GM19452 (cell line): ENCODE data around the gene ITM2A.

Source experiments
- ATAC-seq: cut with Tn5 transposase; IDR thresholded peaks from one replicate; pipeline ENCODE4 v1.9.1; 2021; ENCODE audit not compliant: unreplicated experiment

Gene ITM2A

DNA sequence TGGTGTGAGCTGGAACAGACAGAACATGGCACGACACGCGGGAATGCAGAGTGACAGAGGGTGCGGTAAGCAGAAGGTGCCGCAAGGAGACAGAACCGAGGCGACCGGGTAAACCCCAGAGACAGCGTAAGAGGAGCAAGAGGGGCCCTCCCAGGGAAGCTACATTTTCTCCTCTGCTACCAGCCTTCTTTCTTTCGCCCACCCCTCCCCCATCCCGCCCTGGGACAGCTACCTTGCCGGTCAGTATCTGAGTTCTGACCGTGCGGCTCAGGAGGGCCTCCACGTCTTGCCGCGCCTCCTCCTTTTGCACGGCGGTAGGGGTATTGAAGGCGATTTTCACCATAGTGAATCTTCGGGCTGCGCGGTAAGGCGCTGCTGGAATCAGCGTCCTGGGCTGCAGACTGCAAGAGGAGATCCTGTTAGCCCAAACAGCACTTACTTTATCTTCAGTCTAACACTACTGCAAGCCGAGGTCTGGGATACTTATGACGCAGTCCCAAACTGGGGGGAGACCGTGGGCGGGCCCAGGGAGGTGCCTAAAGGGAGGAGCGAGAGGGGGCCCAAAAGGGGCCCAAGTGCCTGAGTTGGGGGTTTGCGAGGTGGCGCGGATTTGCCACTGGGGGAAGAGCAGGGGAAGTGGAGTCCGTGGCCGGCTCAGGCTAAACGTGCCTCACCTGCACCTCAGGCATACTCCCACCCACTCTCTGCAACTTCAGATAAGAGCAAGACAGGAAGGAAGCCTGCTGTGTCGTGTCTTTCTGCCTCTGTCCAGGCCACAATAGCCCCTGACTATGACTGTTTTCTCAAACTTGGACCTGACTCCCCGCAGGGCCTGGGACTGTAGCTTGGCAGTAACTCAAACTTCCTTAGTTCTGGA lies at the start of gene ITM2A:
TSS of gene ITM2A (minus strand) at position 462 of the 877 bp plus-strand sequence. CDS start at position 343, 119 bp downstream.
- peak; percentile 69 for ATAC-seq

DNA sequence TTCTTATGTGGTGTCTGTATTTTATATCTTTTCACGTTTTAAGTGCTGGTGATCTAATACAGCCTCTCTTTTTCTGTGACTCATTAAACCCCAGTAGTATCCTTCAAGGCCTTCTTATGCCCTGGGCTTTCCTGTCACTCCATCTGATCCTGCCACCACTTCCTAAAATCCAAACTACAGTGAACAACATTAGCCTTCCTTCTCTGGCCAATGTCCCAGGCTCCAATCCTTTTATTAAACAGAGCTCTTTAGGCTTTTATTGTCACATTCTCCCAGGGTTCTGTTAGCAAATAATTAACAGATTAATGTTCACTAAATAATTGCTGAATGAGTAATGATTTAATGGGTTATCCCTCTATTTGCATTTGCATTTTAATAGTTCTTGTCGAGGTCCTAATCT lies 47.9 kb upstream of the ITM2A start:
- ATAC-seq = no peak

DNA sequence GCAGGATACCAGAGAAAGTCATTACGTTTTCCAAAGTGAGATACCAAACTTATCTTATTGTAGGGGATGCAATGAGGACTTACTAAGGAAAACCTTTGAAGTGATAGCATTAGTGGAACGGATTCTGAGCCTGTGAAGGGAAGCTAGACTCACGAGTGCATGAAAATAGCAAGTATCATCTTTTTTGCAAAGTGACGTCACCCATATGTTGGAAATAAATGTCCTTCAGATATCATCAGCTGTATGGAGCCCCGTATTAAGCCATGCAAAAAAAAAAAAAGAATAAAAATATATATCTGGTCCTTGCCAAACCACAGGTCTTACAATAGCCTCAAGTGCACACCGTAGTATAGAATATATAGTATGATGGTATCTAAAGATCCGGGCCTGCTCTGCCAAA lies 46.8 kb upstream of the ITM2A start:
- no peak for ATAC-seq

DNA sequence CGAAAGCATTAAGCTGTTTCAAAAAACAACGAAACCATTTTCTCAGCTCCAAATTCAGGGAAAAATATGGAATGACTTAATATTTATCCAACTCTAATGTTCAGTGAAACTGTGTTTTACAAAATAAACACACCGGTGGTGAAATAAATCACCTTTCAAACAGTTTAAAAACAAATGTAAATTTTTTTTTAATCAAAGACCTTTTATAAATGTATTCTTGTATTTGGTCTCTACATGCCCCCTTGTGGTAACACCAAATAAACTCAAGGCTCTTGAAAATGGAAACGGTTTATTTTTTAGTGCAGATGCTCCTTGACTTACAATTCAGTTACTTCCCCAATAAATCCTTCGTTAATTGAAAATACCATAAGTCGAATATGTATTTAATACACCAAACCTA lies 45.8 kb upstream of the ITM2A start:
- ATAC-seq = no peak

DNA sequence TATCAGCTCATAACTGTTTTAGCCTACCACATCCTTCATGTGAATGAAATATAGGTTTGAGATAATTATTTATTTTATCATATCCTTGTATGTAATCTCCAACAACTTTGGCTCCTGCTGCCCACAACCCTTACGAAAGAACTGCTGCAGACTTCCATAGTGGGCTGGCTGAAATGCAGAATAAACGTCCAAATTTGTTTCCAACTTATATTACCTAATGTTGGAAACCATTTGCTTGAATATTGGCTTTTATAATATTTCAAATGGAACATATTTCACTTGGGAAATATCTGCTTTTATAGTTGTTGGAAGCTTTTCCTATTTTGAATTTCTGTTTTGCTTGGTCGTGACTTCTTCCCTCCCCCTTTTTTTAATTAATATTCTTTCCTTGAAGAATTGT lies 45.0 kb upstream of the ITM2A start:
- no peak for ATAC-seq

DNA sequence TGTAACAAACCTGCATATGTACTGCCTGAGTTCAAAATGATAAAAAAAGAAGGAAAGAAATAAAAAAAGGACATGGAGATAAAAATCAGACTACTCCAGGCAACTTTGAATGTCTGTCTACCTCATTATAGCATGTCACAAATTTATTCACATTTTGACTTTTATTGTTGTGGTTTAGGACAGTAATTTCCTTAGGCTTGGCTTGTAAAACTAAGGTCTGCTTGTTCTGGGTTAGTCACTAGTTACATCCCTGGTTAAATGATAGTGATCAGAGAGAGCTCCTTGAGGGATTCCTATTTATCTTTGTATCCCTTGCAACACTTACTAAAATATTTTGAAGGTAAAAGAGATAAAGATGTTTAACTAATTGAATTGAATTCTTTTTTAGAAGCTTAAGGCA lies 42.5 kb upstream of the ITM2A start:
- ATAC-seq = no peak

DNA sequence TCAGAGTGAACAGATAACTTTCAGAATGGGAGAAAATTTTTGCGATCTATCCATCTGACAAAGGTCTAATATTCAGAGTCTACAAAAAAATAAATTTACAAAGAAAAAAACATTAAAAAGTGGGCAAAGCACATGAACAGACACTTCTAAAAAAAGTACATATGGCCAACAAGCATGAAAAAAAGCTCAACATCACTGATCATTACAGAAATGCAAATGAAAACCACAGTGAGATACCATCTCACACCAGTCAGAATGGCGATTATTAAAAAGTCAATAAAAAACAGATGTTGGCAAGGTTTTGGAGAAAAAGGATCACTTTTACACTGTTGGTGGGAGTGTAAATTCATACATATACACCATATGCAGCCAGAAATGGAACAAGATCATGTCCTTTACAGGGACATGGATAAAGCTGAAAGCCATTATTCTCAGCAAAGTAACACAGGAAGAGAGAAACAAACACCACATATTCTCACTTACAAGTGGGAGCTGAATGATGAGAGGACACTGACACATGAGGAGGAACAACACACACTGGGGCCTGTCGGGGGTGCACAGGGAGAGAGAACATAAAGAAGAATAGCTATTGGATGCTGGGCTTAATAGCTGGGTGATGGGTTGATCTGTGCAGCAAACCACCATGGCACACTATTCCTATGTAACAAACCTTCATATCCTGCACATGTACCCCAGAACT lies 41.6 kb upstream of the ITM2A start:
- no peak for ATAC-seq

DNA sequence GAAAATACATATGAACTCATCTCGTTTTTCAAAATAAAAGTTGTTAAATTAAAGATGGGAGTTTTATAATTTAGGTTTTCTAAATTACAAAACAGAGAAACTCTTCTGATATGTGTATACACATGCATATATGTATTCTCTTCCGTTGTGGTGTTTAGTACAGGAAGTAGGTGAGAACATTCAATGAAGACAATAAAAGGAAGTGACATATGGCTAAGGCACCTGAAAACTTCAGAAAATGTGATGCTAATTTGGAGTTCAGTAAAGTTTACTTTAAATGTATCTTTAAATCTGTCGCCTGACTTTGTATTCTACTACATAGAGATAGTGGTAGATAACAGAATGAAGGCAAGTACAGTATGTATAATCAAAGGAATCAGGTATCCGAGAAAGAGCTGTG lies 33.5 kb upstream of the ITM2A start:
- no peak for ATAC-seq

DNA sequence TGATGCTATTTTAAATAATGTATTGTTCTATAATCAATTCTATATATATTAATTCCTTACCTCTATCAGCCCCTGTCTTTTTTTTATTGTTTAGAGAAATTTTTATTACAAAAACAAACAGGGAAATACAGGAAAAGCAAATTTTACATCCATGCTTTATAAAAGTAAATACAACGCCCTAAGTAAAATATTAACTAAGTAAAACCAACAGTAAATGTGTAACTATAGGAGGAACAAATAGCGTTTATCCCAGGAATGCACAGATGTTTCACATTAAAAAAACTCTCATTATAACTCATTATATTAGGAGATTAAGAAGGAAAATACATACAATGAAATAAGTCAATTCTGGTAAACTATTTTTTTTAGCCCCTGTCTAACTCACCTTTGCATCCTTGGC lies 8.2 kb upstream of the ITM2A start:
- ATAC-seq = no peak

DNA sequence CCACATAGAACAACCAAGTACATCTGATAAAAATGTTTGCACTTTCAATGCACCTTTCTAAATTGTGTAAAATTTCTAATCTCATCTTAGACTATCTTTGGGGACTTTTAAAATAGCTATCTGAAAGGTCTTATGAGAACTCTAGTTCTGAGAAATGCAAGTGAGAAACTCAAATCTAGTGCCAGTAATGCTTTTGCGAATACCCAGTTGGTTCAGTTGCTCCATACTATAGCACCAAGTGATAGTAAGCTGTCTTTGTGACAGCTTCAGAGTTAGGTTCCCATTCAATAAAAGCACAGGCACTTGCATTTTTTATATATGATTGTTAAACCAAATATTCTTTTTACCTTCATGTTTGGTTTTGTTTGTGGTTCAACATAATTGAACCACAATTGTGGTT lies 4.5 kb upstream of the ITM2A start:
- ATAC-seq = no peak

DNA sequence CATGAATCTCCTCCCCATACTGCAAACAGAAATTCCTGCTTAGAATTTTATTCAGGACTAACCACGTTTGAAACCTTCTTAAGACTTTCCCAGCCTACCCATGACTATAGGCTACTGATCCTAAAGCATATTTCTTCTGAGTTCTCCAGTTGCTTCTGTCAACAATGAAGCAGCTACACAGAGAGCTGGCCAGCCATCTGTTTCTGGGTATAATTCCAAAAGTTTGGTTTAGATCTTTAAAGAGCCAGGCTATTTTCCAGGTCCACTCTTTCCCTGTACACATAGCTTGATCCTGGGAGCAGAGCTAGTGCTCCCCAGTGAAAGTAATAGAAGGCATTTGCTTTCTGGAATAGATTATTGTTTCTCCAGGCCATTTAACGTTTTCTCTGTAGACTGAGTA lies 4.0 kb upstream of the ITM2A start:
- no peak for ATAC-seq

DNA sequence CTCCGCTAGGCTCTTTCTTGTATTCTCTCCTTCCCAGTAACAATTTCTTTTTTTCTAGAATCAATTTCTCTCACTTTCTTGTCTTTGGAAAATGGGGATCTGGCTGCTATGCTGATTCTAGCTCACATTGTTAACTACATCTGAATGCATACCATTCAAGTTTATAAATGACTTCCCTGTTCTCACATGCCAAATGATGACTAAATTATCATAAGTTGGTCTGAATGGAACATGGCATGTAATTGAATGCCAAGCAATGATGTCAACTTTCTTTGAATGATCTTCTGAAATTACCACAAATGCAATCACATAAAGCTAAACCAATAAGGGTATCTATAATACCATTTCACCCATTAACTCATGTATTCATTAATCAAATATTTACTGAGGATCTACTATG lies 2.7 kb upstream of the ITM2A start:
- ATAC-seq = no peak

DNA sequence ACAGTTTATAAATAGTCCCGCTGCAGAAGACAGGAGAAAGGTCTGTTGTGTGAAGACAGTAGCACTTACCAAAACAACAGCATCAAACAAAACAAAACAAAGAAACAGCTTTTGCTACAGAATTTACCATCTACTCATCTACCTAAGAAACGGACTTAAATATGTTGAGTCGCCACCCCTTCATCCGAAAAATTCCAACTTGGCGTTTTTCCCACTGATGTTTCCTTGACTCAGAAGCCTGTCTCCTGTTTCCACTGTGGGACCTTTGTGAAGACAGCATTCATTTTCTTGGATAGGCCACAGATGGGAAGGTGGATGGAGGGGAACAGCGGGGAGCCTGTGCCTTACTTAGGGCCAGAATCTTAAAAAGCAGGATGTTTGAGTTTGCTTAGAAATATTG lies 1.3 kb upstream of the ITM2A start:
- no peak for ATAC-seq

DNA sequence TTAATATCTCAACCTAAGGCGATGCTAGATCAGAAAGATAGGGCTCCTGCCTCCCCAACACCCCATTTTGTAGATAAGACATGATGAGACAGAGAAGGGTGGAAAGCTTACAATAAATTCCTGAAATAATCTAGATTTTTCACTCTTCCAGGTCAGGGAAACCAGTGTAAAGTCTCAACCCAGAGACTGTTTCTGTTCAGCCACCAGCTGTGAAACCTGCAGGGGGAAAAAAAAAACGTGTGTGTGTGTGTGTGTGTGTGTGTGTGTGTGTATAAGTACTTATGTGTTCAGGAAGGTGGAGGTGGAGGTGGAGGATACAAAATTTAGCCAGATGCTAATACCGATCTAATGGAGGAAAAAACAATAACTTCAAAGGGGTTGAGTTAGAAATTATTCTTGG lies 773 bp upstream of the ITM2A start:
- no peak for ATAC-seq

DNA sequence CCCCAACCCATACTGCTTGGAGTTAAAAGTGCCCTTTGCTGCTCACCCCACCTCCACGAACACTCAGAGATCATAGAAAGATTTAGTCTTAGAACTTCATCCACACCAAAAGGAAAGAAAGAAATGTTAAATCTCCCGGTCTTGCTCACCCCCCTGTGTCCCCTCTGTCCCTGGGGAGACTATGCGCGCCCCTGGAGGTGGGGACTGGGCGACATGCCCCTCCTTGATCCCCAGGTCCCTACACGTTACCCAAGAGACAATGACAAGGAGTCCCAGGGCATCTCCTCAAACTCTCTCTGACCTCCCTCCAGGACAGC lies 620 bp downstream of the ITM2A start:
- ATAC-seq = peak; percentile 23

DNA sequence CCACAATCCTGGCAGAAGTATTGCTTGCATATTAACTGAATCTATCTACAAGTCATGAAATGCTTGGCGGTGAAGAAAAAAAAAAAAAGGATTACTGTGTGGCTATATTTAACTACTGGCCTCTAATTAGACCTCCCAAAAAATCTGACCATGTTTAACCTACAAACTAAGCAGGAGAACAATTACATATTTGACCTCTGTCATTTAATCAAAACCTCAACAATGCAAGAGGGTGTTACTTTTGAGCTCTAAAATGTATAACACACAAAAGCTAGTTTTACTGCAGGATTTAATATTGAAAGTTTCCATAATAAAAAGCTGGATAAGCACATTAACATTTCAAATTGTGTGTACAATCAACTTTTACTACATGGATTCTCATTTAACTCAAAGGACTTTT lies 1.5 kb downstream of the ITM2A start:
- ATAC-seq = no peak

DNA sequence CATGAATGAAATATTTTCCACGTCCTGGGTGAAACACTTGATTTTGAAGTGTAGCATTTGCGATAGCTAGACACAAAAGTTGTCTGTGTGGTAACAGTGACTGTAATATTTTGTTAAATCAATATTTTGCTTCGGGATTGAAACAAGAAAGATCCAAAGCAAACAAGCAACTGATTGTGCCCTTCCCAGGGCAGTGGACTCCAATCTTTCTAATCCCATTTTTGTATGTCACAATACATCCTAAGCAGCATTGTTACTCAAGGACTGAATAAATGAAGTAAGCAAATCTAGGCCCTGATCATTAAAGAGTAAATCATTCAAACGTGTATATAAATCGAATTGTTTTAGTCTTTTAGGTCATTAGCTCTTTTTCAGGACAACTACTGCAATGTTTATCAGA lies 2.8 kb downstream of the ITM2A start:
- no peak for ATAC-seq

DNA sequence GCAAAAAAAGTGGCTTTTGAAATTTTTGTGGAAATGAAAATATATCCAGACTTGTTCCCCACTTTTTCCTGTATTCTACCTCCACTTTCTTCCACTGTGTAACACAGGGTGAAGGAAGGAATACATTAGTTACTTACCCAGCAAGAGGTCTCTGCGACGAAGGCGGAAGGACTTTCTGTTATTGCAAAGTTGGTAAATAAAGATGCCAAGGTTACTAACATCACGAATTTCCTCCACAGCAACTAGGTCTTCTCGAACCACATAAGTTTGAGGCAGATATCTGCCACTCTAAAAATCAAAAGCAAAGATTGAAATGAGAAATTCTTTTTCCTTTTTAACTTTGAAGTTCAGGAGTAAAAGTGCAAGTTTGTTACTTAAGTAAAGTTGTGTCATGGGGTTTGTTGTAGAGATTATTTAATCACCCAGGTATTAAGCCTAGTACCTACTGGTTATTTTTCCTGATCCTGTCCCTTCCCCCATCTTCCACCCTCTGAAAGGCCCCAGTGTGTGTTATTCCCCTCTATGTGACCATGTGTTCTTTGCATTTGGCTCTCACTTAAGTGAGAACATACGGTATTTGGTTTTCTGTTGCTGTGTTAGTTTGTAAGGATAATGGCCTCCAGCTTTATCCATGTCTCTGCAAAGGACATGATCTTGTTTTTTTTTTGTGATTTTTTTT lies 5.8 kb downstream of the ITM2A start:
- ATAC-seq = no peak

DNA sequence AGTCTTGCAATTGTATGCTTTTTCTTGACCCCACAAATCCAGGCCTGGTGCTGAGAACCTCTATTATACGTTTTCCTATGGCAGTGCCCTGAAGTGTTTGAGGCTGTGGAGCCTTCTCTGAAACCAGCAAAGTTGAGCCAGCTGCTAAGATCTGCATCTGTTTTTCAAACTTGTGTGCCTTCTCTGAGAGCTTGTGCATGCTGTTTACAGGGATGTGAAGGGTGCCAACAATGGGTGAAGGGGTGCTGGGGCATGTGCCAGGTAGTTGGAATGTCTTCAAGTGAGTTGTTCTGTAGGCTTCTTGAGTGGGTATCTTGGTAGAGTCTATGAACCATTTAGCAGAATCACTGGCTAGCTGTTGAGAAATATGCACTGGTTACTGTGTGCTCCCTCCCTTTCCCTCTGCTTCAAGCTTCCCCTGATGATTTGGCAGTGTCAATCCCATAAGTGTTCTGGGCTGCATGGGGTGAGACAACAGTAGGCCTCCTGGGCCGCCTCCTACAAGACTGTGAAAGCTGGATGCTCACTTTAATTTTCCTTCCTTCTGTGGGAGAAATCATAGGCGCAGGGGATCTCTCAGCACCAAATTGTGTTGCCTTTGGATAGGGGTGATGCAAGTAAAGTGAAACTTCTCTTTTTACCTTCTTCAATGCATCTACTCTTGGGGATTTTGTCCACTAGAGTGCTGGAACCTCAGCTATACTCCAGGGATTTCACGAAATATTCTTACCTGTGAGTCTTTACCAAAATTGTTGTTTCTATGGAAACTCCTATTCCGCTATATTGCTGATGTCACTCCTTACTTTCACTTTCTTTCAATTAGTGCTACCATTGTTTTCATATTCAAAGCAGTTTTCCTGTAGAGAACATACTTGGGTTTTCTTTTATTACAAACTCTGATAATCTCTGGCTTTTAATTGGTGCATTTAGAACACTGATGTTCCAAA lies 30.0 kb downstream of the ITM2A start:
- no peak for ATAC-seq

DNA sequence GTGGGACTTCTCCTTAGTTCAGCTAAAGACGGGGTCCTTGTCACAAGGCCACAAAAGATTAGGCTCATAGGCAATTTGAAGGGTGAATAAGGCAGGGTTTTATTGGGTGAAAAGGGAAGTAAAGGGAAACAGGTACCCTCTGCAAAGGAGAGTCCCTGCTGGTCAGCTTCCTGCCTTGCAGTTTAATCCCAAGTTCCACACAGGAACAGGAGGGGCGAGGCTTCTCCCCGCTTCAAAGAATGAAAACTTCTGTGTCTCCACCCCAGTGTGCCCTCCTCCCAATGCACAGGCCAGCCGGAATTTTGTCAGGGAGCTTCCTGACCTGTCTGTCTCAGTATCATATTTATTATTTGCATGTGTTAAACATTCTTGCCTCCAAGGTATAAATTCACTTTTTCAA lies 37.1 kb downstream of the ITM2A start:
- ATAC-seq = no peak
